Mucosa of rectum (tissue), 2 donors: Measurements from ENCODE around the gene GTSF1L.

Experiments
- H3K27ac ChIP-seq, 2 donors: one replicate each; pipeline ENCODE4 v1.7.0; 2013; ENCODE audit warnings: inconsistent platforms in 2 of 2, low read depth in 2 of 2, low read length in 2 of 2
- H3K27me3 ChIP-seq, 2 donors: one replicate each; pipeline ENCODE4 v1.7.0; 2013; ENCODE audit warnings: low read length in 2 of 2; ENCODE audit not compliant: control insufficient read depth in 2 of 2, insufficient read depth in 2 of 2
- H3K36me3 ChIP-seq, 2 donors: one replicate each; pipeline ENCODE4 v1.7.0; 2013; ENCODE audit warnings: low read length in 2 of 2; ENCODE audit not compliant: control insufficient read depth in 2 of 2, insufficient read depth in 2 of 2
- H3K4me1 ChIP-seq, 2 donors: one replicate each; pipeline ENCODE4 v1.7.0; 2013; ENCODE audit warnings: low read length in 2 of 2, mild to moderate bottlenecking in 1 of 2; ENCODE audit not compliant: control insufficient read depth in 2 of 2, insufficient read depth in 2 of 2
- H3K4me3 ChIP-seq, 2 donors: one replicate each; pipeline ENCODE4 v1.7.0; 2013; ENCODE audit warnings: low read length in 2 of 2
- H3K9ac ChIP-seq, 2 donors: one replicate each; pipeline ENCODE4 v1.7.0; 2013; ENCODE audit warnings: low read length in 2 of 2, low read depth in 1 of 2, mild to moderate bottlenecking in 1 of 2
- H3K9me3 ChIP-seq, 2 donors: one replicate each; pipeline ENCODE4 v1.7.0; 2013; ENCODE audit warnings: low read length in 2 of 2; ENCODE audit not compliant: control insufficient read depth in 2 of 2
- donor health status: healthy.
- donor health status: Normal muscosa, but diverticular disease.

The GTSF1L gene

GRCh38 chr20:43681468-43681942, 45.3 kb downstream of the GTSF1L start:
- Histone ChIP-seq H3K27me3 (no peaks in the 10 kb centered on the region), H3K36me3 (no peaks in the 10 kb centered on the region), H3K4me1 (no peaks in the 10 kb centered on the region), H3K9me3 (no peaks in the 10 kb centered on the region), H3K9ac (peak overlapping the region in 1 of 2 donors; percentile 32), H3K4me3 (peak overlapping the region; percentile 5 to 50), H3K27ac (peak overlapping the region; percentile 61 to 83)

- no peaks in the 10 kb centered on the region for H3K9me3 ChIP-seq
- H3K27me3 ChIP-seq, result no peaks in the 10 kb centered on the region
- H3K27ac ChIP-seq, result peak overlapping the region; percentile 61 to 83
- peak overlapping the region in 1 of 2 donors; percentile 32 for H3K9ac ChIP-seq
- H3K36me3 ChIP-seq, result no peaks in the 10 kb centered on the region
- H3K4me1 ChIP-seq, result no peaks in the 10 kb centered on the region
- H3K4me3 ChIP-seq, result peak overlapping the region in 1 of 2 donors; percentile 50
These were observed 45.8 kb downstream of the GTSF1L start for GRCh38 chr20:43680981-43681380.

GRCh38 chr20:43676368-43676767, 50.4 kb downstream of the GTSF1L start:
- Histone ChIP-seq H3K27me3 (no peaks in the 10 kb centered on the region), H3K27ac (no peak overlapping the region), H3K9ac (no peak overlapping the region), H3K36me3 (no peaks in the 10 kb centered on the region), H3K9me3 (no peaks in the 10 kb centered on the region), H3K4me3 (no peak overlapping the region), H3K4me1 (no peaks in the 10 kb centered on the region)
